MCF 10A (cell line): ENCODE results near the gene ST6GALNAC4. TPM values are rescaled to one million over a fixed set of nuclear protein-coding genes. Genes with fewer than 3 reads are reported as not detected.

Experiments used
- BruUV-seq: library from RNA; stranded (reverse); fragments of 400-500 nt; replicated peaks from 2 replicates; lab custom pipeline; 2021; lab: Mats Ljungman, UMichigan
- CTCF ChIA-PET: fragments of 300-600 bp; sonication (Branson Sonifier 250); formaldehyde crosslinking; extraction: SDS; loops from one replicate; lab custom pipeline; 2021; ENCODE audit warnings: antibody characterized with exemption, inconsistent platforms; lab: Yijun Ruan, JAX
- POLR2A ChIA-PET: fragments of 300-600, 350-650 bp; sonication (Branson Sonifier 250); formaldehyde crosslinking; extraction: SDS; loops from one replicate; lab custom pipeline; 2020; ENCODE audit warnings: antibody characterized with exemption, inconsistent platforms; lab: Yijun Ruan, JAX
- DNase-seq: peaks from one replicate; pipeline ENCODE4 v3.0.0-alpha.2; 2018; ENCODE audit not compliant: unreplicated experiment
- H3K27ac Mint-ChIP-seq: one replicate; pipeline ENCODE4 v1.8.0; 2022; ENCODE audit warnings: mild to moderate bottlenecking, low read depth, mixed read lengths; ENCODE audit not compliant: unreplicated experiment
- H3K27me3 Mint-ChIP-seq: one replicate; pipeline ENCODE4 v1.8.0; 2022; ENCODE audit warnings: mixed read lengths; ENCODE audit not compliant: insufficient read depth, unreplicated experiment
- H3K36me3 Mint-ChIP-seq: one replicate; pipeline ENCODE4 v1.8.0; 2022; ENCODE audit warnings: mild to moderate bottlenecking, moderate library complexity, mixed read lengths; ENCODE audit not compliant: insufficient read depth, unreplicated experiment
- H3K4me1 Mint-ChIP-seq: one replicate; pipeline ENCODE4 v1.8.0; 2022; ENCODE audit warnings: mixed read lengths; ENCODE audit not compliant: insufficient read depth, unreplicated experiment
- H3K4me3 Mint-ChIP-seq: one replicate; pipeline ENCODE4 v1.8.0; 2022; ENCODE audit warnings: mild to moderate bottlenecking, moderate library complexity, mixed read lengths; ENCODE audit not compliant: unreplicated experiment
- H3K9me3 Mint-ChIP-seq: one replicate; pipeline ENCODE4 v1.8.0; 2022; ENCODE audit warnings: mixed read lengths; ENCODE audit not compliant: unreplicated experiment
- intact Hi-C: fragments of 100-400 bp; cut with micrococcal nuclease; formaldehyde crosslinking; loops from 2 replicates; pipeline ENCODE4 v1.14.1; 2022
- total RNA-seq: library from RNA; stranded (reverse); gene quantifications from 2 replicates; pipeline ENCODE4 v1.2.3, GENCODE V29; 2022
- TF ChIP-seq, protein P1 (sequence below): fragments of 200-600 bp; IDR thresholded peaks from one replicate; pipeline ENCODE4 v1.8.0; 2022; ENCODE audit warnings: antibody characterized with exemption, mild to moderate bottlenecking; ENCODE audit not compliant: unreplicated experiment

Gene ST6GALNAC4
- total RNA-seq, 1 experiment from 2014 or later: 39.5 TPM

DNA sequence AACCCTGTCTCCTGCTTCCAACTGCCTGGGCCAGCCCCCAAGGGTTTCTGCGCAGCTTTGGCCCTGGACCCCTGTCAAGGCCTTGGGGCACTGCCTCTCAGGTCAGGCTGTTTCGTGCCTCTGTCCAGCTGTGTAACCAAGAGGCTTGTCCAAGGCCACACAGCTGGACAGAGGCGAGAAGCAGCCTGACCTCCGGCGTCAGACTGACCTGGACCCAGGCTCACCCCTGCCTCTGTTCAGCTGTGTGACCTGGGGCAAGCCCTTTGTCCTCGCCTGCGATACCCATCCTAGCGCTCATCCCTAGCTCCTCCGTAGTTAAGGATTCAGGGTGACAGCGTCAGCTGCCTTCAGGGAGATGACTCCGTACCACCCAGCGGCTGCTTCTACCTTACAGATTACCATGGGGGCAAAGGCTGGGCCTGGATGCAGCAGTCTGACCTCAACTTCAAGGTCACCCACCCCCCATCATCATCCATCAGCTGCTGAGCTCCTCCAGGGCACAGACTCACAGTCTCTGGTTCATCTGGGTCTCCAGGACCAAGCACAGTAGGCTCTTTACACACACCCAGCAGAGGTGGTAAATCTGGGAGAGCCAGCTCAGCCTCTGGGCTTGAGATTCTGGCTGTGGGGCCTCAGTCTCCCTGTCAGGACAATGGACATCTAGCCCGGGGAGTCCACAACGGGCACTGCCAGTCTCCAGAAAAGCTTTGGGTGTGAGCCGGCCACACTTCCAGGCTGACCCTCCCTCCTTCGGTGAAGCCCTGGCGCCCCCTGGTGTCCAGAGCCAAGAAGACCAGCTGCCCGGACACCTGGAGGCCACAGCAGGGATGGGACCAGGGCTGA lies 47.3 kb downstream of the ST6GALNAC4 start:
- H3K9me3 Mint-ChIP-seq: no peaks in the 10 kb centered on the region
- peaks cover 13% of the 10 kb centered on the region for H3K36me3 Mint-ChIP-seq
- ChIA-PET CTCF (interaction anchor here (0.6 to 2.9 kb wide), 38 partner anchors 9 to 687 kb away, joined by 3 to 19 read pairs (median 4); partner anchors contain the start of genes ENG, STXBP1 and TOR2A), POLR2A (interaction anchor here (0.8 to 1.6 kb wide), 7 partner anchors 30 to 135 kb away, joined by 3 to 9 read pairs (median 4); partner anchors contain the start of genes CDK9, ST6GALNAC6 and TOR2A)
- peak; percentile 89 for DNase-seq
- no TSS peak for BruUV-seq
- no peaks in the 10 kb centered on the region for H3K4me1 Mint-ChIP-seq
- H3K27me3 Mint-ChIP-seq: no peaks in the 10 kb centered on the region
- TF ChIP-seq, protein P1, sequence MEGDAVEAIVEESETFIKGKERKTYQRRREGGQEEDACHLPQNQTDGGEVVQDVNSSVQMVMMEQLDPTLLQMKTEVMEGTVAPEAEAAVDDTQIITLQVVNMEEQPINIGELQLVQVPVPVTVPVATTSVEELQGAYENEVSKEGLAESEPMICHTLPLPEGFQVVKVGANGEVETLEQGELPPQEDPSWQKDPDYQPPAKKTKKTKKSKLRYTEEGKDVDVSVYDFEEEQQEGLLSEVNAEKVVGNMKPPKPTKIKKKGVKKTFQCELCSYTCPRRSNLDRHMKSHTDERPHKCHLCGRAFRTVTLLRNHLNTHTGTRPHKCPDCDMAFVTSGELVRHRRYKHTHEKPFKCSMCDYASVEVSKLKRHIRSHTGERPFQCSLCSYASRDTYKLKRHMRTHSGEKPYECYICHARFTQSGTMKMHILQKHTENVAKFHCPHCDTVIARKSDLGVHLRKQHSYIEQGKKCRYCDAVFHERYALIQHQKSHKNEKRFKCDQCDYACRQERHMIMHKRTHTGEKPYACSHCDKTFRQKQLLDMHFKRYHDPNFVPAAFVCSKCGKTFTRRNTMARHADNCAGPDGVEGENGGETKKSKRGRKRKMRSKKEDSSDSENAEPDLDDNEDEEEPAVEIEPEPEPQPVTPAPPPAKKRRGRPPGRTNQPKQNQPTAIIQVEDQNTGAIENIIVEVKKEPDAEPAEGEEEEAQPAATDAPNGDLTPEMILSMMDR: peak; percentile 86
- H3K27ac Mint-ChIP-seq: no peak overlapping the region
- intact Hi-C loops: loop anchor here (1.0 to 5.0 kb wide), 4 partner anchors 67 to 279 kb away; partner anchors contain the start of genes CDK9, FPGS and TOR2A
- no peak overlapping the region for H3K4me3 Mint-ChIP-seq

DNA sequence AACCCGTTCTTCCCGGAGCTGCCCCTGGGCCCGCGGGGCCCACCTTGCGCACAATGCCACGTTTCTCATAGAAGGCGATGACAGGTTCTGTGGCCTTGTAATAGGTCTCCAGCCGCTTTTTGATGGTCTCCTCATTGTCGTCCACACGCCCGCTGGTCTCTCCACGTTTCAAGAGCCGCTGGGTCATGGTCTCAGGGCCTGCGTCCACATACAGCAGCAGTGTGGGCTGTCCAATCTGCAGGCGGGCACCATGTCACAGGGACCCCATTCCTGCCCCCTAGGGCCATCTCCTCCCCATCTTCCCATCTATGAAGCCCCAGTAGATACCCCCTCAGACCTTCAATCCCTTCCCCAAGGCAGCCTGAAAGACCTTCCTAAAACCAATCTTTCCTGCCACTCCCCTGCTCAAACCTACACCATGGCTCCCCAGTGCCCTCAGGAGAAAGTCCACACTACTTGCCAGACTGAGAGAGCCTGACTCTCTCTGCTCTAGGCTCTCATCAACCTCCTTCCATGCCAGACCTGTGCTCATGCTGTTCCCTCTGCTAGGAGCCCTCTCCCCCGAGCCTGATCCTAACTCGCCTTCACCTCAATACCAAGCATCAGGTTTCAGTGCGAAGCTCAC lies 48.5 kb downstream of the ST6GALNAC4 start:
- no peak overlapping the region for H3K27ac Mint-ChIP-seq
- intact Hi-C loops: loop anchor here (5.0 kb wide), 1 partner anchor 66 kb away; the partner anchor contains the start of gene FPGS
- H3K9me3 Mint-ChIP-seq: no peaks in the 10 kb centered on the region
- H3K27me3 Mint-ChIP-seq: no peaks in the 10 kb centered on the region
- no peak for DNase-seq
- TF ChIP-seq, protein P1: no peak
- no peaks in the 10 kb centered on the region for H3K4me1 Mint-ChIP-seq
- peaks cover 13% of the 10 kb centered on the region for H3K36me3 Mint-ChIP-seq
- ChIA-PET POLR2A (no interaction called here), CTCF (interaction anchor here (0.5 to 2.9 kb wide), 11 partner anchors 13 to 256 kb away, joined by 3 to 17 read pairs (median 5); partner anchors contain the start of genes ENG, STXBP1 and TOR2A)
- BruUV-seq: no TSS peak
- H3K4me3 Mint-ChIP-seq: no peak overlapping the region

DNA sequence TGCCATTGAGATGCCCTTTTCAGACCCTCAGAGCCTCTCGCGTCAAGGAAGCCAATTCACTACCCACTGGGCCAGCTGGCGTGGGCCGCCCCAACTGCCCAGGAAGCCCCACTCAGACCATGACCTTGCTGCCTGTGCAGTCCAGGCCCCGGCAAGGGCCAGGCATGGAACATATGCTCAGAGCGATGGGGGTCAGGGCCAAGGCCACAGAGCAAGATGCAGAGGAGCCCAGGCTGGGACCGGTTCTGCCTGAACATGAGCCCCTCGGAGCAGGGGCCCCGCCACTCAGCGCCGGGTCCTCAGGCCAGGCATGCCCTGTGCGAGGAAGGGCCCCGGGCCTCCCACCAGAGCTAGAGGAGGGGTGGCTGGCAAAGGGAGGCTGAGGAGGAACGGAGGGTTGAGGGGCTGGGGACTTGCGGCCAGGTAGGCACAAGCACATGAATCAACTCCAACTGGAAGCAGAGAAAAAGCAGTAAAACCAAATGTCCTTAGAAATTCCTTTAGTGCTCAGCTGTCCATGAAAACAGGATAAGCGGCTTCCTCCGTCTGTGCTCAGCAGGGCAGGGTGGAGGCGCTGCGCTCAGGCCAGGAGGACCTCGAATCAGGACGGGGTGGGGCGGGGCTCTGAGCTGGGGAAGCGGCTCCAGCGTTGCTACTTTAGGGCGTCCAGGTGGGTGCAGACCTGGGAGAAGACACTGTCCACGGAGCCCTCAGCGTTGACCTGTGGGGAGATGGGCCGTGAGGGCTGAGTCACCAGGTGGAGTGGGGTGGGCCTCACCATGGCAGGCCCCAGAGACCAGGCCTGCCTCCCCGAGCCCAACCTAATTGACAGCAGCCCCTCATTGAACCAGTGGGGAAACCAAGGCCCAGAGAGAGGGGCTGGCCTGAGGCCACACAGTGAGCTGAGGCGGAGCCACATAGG lies 49.2 kb downstream of the ST6GALNAC4 start:
- CTCF ChIA-PET: interaction anchor here (0.5 to 1.9 kb wide), 3 partner anchors 80 to 132 kb away, joined by 4 to 6 read pairs (median 5); partner anchors contain the start of gene TOR2A
- Mint-ChIP-seq H3K27ac (no peak overlapping the region), H3K36me3 (peaks cover 13% of the 10 kb centered on the region)

More for the DNA sequence above, 49.2 kb downstream of the ST6GALNAC4 start:
- no peak for DNase-seq
- TF ChIP-seq, protein P1: no peak
- Mint-ChIP-seq H3K4me1 (no peaks in the 10 kb centered on the region), H3K27me3 (no peaks in the 10 kb centered on the region), H3K4me3 (no peak overlapping the region), H3K9me3 (no peaks in the 10 kb centered on the region)
- intact Hi-C loops: loop anchor here (5.0 kb wide), 1 partner anchor 65 kb away; the partner anchor contains the start of gene FPGS
- BruUV-seq: no TSS peak
- POLR2A ChIA-PET: no interaction called here
